Nephron progenitor cell (in vitro differentiated cells): ENCODE data around the gene GNA14.

Experiments used
- DNase-seq: peaks from one replicate; pipeline ENCODE4 v3.0.0; 2021
- H3K27ac Mint-ChIP-seq: 2 replicates; pipeline ENCODE4 v1.8.0; 2021; ENCODE audit warnings: mild to moderate bottlenecking, moderate library complexity, mixed read lengths
- H3K27me3 Mint-ChIP-seq: 2 replicates; pipeline ENCODE4 v1.8.0; 2021; ENCODE audit warnings: mild to moderate bottlenecking, low read depth, mixed read lengths; ENCODE audit not compliant: poor library complexity
- H3K36me3 Mint-ChIP-seq: 2 replicates; pipeline ENCODE4 v1.8.0; 2021; ENCODE audit warnings: low read depth, mixed read lengths
- H3K4me1 Mint-ChIP-seq: 2 replicates; pipeline ENCODE4 v1.8.0; 2021; ENCODE audit warnings: mixed read lengths
- H3K4me3 Mint-ChIP-seq: 2 replicates; pipeline ENCODE4 v1.8.0; 2021; ENCODE audit warnings: mild to moderate bottlenecking, moderate library complexity, mixed read lengths
- H3K9me3 Mint-ChIP-seq: 2 replicates; pipeline ENCODE4 v1.8.0; 2021; ENCODE audit warnings: mild to moderate bottlenecking, moderate library complexity, mixed read lengths
- CTCF ChIP-seq: fragments of 200-600 bp; sonication (generic); IDR thresholded peaks from 2 replicates; pipeline ENCODE4 v1.5.0; 2021; ENCODE audit warnings: antibody characterized with exemption

GNA14 gene

GRCh38 chr9:77486463-77486862 lies 161.7 kb downstream of the GNA14 start:
- Mint-ChIP-seq H3K9me3 (peaks cover 71% of the 10 kb centered on the region), H3K36me3 (peaks cover 29% of the 10 kb centered on the region), H3K4me3 (no peak overlapping the region), H3K27ac (no peak overlapping the region), H3K27me3 (no peaks in the 10 kb centered on the region), H3K4me1 (no peaks in the 10 kb centered on the region)
- no peak for TF ChIP-seq CTCF
- no peak for DNase-seq

- no peak for DNase-seq
- Mint-ChIP-seq H3K4me3 (no peak overlapping the region), H3K9me3 (peaks cover 56% of the 10 kb centered on the region), H3K27ac (peak overlapping the region; percentile 34), H3K27me3 (peaks cover 8% of the 10 kb centered on the region), H3K36me3 (no peaks in the 10 kb centered on the region), H3K4me1 (no peaks in the 10 kb centered on the region)
- no peak for TF ChIP-seq CTCF
These were observed 172.3 kb downstream of the GNA14 start for GRCh38 chr9:77475641-77476473.

- Mint-ChIP-seq H3K27me3 (peaks cover 8% of the 10 kb centered on the region), H3K9me3 (peaks cover 56% of the 10 kb centered on the region), H3K4me3 (no peak overlapping the region), H3K36me3 (no peaks in the 10 kb centered on the region), H3K4me1 (no peaks in the 10 kb centered on the region), H3K27ac (no peak overlapping the region)
- TF ChIP-seq CTCF: no peak
- DNase-seq: no peak
These were observed 173.2 kb downstream of the GNA14 start for GRCh38 chr9:77474936-77475335.

DNA sequence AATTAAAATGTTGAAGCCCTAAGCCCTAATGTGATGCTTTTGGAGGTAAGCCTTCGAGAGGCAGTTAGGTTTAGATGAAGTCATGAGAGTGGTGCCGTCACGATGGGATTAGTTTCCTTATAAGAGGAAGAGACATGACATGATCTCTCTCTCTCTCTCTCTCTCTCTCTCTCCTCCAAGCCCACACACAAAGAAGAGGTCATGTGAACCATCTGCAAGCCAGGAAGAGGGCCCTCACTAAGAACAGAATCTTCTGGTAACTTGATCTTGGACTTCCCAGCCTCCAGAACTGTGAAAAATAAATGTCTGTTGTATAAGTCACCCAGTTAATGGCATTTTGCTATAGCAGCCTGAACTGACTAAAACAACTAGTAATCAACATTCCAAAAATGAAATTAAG lies 175.5 kb downstream of the GNA14 start:
- H3K4me3 Mint-ChIP-seq: no peak overlapping the region
- peaks cover 4% of the 10 kb centered on the region for H3K27me3 Mint-ChIP-seq
- H3K9me3 Mint-ChIP-seq: peaks cover 45% of the 10 kb centered on the region
- H3K4me1 Mint-ChIP-seq: peaks cover 11% of the 10 kb centered on the region
- no peak for TF ChIP-seq CTCF
- no peak for DNase-seq
- no peaks in the 10 kb centered on the region for H3K36me3 Mint-ChIP-seq
- no peak overlapping the region for H3K27ac Mint-ChIP-seq

DNA sequence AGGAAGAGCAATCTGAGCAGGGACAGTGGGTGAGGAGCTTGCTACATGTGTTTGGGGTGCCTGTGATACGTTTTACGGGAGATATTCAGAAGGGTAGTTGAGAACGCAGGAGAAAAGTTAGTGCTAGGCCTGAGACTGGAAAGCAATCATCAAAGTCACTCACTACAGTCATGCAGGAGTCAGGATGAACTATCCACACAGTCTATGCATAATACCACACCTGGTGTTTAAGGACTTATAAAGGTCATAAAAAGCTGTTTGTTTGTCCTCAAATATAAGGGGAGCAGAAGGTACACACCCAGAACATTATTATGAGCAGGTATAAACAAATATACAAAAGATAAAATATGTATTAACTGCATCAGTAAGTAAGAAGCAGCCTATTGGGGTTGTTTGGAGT lies 176.6 kb downstream of the GNA14 start:
- Mint-ChIP-seq H3K27me3 (peaks cover 3% of the 10 kb centered on the region), H3K4me1 (peaks cover 21% of the 10 kb centered on the region), H3K4me3 (no peak overlapping the region), H3K36me3 (no peaks in the 10 kb centered on the region), H3K27ac (no peak overlapping the region), H3K9me3 (peaks cover 40% of the 10 kb centered on the region)
- no peak for DNase-seq
- TF ChIP-seq CTCF: no peak
